H54 (cell line): Measurements from ENCODE around the gene GGA1.
A peak's percentile ranks its signal among the peaks of the same experiment; 100 is the strongest.

Experiments used
- DNase-seq: peaks from one replicate; pipeline ENCODE4 v3.0.0; 2011; ENCODE audit warnings: low spot score, mixed read lengths; ENCODE audit not compliant: insufficient read length
- FAIRE-seq: peaks from 3 replicates; lab custom pipeline; 2011; peaks lifted over from hg19 to GRCh38; lab: Jason Lieb, UNC
- POLR2A ChIP-seq: IDR thresholded peaks from 2 replicates; pipeline ENCODE4 v1.6.1; 2011; ENCODE audit warnings: low read depth, mild to moderate bottlenecking, low read length

Gene GGA1

GRCh38 chr22:37663521-37664140, 55.0 kb downstream of the GGA1 start:
- DNase-seq (no peak), FAIRE-seq (no peak)
- TF ChIP-seq POLR2A = no peak

DNA sequence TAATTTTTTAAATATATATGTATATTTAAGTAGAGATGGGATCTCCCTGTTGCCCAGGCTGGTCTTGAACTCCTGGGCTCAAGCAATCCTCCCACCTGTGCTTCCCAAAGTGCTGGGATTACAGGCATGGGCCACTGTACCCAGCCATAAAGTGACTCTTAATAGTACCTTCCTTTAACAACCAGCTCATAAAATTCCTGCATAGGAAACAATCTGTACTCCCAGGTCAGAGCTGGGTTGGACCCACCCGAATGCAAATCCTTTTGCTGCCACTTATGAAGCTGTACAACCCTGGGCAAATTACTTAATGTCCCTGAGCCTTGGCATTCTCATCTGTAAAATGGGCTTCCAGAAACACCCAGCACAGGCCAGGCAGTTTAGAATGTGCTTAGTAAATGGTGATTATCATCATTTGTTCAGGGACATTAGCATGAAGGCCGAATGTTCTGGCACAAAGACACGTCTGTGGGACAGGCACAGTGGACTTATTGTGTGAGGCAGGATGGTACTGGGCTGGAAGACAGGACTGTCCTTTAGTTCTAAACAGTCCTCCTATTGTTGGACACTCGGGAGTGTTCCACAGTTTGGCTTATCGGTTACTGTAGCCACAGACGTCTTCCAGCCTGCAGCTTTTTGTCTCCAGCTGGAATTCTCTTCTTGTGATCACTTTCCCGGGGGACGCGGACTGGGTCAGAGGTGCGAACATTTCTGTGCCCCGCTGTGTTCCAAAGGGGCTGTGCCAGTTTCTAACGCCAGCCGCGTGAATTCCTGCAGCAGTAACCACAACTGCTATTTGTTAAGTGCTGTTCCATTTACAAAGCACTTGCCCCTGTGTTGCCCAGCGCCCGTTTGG, 55.8 kb downstream of the GGA1 start:
- FAIRE-seq (no peak), DNase-seq (no peak)
- TF ChIP-seq POLR2A = no peak

GRCh38 chr22:37665487-37665886, 56.9 kb downstream of the GGA1 start:
- FAIRE-seq (no peak), DNase-seq (no peak)
- no peak for TF ChIP-seq POLR2A

- no peak for TF ChIP-seq POLR2A
- no peak for FAIRE-seq
- DNase-seq = no peak
Measured at GRCh38 chr22:37669586-37669985, 61.0 kb downstream of the GGA1 start.

- no peak for FAIRE-seq
- TF ChIP-seq POLR2A = no peak
- DNase-seq = no peak
Measured at GRCh38 chr22:37672206-37672919, 63.7 kb downstream of the GGA1 start.

DNA sequence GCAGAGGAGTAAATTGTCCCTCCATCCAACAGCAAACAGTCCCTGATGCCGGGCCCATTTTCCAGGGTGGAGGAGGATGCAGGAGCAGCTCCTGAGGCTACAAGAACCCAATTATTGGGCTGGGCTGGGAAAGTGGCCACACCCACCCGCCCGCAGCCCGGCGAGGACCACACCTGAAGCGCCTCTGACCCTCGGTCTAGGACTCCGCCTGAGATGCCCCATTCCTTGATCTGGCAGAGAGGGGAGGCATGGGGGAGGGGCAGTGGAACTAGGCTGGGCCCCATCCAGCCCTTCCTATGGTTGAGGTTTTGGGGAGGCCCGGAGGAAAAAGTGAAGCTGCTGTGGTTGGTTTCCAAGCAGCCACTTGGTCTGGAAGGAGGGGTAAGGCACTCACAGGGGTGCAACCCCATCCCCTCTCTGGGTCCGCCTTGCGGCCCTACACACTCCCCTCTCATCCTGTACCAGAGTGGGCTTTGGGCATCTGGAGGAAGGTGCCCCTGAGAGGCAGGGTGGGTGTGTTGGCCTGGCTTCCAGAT, 64.4 kb downstream of the GGA1 start:
- no peak for TF ChIP-seq POLR2A
- DNase-seq (no peak), FAIRE-seq (no peak)

- FAIRE-seq (no peak), DNase-seq (no peak)
- TF ChIP-seq POLR2A = no peak
Measured at GRCh38 chr22:37674248-37674647, 65.6 kb downstream of the GGA1 start.

DNA sequence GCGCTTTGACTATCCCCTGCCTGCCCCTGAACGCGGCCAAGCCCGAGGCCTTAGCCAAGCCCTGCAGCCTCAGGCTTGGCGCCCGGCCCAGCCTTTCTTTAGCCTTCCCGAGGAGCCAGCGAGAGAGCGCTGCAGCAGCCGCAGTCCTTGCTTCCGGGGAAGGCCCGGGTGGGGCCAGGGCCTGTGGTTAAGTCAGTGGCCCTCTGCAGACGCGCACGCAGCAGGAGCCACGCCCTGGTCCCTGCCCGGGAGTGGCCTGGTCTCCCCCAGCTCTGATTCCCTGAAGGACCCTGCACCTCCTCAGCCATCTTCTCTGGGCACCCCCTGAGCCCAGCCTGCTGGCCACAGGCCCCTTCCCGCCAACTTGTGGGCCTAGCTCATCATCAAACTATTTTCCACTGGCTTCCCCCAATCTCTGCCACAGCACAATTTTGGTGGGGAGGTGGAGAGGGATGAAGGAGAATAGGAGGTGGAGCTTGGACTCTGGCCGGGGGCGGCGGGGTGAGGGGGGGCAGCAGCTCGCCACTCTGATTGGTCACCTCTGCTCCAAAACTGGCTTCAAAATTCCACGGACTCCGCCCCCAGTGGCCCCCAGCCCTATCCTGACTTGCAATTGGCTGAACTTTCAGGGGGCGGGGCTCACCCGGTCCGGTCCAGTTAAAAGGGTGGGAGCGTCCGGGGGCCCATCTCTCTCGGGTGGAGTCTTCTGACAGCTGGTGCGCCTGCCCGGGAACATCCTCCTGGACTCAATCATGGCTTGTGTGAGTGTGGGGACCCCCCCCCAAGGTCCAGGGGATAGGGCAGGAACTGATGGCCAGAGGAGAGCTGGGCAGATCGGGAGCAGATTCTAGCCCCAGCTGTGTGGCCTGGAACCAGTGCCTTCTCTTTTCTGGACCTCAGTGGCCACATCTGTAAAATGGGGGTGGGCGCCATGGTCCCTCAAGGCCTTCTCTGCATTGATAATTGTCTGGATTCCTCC, 66.6 kb downstream of the GGA1 start, which contains the start of gene LGALS1:
Gene LGALS1 (plus strand): TSS at position 686 of the 979 bp plus-strand sequence. CDS start 67 bp downstream, at position 753.
- FAIRE-seq (no peak), DNase-seq (peak; percentile 77)
- TF ChIP-seq POLR2A = peak; percentile 91

DNA sequence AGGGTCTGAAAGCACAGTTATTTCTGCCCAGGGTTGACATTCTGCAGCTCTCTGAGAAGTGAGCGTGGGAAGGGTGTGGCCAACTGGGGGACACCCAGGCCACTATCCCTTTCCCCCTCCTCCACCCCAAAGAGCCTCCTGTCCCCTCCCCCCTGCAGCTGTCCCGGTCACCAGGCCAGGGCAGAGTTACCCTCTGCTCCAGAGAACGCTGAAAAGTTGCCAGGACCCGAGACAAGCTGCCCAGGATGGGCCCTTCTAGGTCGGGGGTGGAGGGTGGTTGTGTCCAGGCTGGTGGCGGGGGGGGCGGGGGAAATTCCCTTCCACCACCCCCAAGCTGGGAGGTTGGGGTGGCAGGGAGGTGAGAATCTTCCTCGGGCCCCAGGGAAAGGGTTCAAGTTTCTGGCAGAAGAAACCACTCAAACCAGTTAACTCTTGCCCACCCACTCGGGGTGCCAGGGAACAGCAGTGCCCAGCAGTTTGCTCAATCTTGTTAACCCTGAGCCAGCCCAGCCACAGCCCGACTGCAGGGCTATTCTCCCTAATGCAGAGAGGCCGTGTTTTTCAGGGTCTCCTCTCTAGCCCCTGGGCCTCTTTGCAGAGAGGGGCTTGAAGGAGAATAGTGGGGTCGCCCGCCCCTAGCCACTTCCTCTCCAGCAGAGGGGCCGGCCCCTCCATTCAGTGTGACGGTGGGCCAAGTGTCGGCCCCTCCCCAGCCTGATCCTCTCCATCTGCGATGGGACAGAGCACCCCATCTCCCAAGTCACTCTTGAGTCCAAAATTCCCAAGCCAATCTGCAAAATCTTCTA, 67.5 kb downstream of the GGA1 start:
- DNase-seq (no peak), FAIRE-seq (no peak)
- 0 out of 2 replicates have a peak, but pooled peaks have one; percentile 6 for TF ChIP-seq POLR2A

DNA sequence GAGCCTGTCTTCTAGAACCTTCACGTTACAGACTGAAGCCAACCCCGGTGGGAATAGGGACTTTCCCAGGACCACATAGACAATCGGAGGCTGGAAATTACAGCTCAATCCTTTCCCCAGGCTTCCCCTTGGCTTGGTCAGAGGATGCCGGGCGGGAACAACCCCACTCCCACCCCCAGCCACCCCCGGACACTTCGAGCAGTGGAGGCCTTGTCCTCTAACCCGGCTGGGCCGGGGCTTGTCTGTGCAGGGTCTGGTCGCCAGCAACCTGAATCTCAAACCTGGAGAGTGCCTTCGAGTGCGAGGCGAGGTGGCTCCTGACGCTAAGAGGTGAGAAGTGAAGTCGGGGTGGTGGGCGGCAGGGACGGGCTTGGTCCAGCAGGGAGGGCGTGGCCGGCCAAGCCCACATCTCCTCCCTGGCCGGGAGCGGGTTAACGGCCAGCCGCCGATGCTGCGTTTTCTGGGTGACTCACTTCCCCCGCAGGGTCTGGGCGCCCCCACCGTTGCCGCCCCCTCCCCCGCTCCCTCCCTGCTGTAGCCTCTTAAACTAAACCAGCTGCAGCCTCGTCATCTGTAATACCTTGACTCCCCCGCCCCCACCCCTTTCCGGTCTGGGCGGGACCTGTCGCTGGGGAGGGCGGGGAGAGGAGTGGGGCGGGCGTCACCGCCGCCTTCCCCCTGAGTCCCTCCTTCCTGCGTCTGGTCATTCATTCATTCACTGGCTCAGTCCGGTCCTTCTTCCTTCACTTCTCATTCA, 68.3 kb downstream of the GGA1 start:
- no peak for FAIRE-seq

GRCh38 chr22:37677493-37677974, 68.9 kb downstream of the GGA1 start:
- DNase-seq = no peak
- FAIRE-seq = no peak
- no peak for TF ChIP-seq POLR2A

More for the DNA sequence above, 68.3 kb downstream of the GGA1 start:
- TF ChIP-seq POLR2A = peak; percentile 83
- peak; percentile 45 for DNase-seq
